MM.1S (cell line): ENCODE data around the gene VPS29.

Experiments
- EZH2 ChIP-seq: fragments of 300-600 bp; sonication (generic); optimal IDR thresholded peaks from 2 replicates; pipeline ENCODE3; 2017; ENCODE audit warnings: low read depth, mild to moderate bottlenecking, antibody characterized with exemption, low read length, mixed read lengths
- TF ChIP-seq, protein P1 (sequence below): fragments of 300-600 bp; sonication (generic); IDR thresholded peaks from 2 replicates; pipeline ENCODE4 v1.5.1; 2016; ENCODE audit warnings: antibody characterized with exemption, low read length, mixed read lengths

DNA sequence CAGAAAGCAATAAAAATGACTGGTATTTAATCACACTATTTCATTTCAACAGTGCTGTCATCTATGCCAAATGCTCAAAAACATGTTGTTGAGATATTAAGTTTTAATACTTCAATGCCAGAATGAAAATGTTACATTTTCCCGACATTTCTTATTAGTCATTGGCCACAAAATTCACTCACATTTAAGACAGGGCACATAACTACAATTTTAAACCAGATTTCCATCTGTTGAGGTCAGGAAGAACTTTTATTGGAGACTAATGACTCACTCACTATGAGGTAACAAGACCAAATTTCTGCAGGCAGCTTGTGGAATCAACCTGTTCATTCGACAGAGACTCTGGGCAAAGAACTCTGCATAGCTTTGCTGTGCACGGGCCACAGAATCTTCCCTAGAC is 44.4 kb upstream of the VPS29 start:
- TF ChIP-seq, protein P1, sequence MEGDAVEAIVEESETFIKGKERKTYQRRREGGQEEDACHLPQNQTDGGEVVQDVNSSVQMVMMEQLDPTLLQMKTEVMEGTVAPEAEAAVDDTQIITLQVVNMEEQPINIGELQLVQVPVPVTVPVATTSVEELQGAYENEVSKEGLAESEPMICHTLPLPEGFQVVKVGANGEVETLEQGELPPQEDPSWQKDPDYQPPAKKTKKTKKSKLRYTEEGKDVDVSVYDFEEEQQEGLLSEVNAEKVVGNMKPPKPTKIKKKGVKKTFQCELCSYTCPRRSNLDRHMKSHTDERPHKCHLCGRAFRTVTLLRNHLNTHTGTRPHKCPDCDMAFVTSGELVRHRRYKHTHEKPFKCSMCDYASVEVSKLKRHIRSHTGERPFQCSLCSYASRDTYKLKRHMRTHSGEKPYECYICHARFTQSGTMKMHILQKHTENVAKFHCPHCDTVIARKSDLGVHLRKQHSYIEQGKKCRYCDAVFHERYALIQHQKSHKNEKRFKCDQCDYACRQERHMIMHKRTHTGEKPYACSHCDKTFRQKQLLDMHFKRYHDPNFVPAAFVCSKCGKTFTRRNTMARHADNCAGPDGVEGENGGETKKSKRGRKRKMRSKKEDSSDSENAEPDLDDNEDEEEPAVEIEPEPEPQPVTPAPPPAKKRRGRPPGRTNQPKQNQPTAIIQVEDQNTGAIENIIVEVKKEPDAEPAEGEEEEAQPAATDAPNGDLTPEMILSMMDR = no peak
- TF ChIP-seq EZH2 = no peak
